Adrenal gland (tissue), 12 donors: Measurements from ENCODE around the gene SEPTIN11. TPM values are rescaled to one million over a fixed set of nuclear protein-coding genes. Genes with fewer than 3 reads are reported as not detected.
"Not testable (repeated sequence)": the region's sequence is repeated elsewhere in the genome, so short reads cannot be mapped to it uniquely, and the experiment has no call there.

ENCODE experiments used
- DNase-seq, 7 donors: peaks; one replicate each; pipeline ENCODE4 v3.0.0-alpha.2; 2019 to 2020
- H3K27ac ChIP-seq, 5 donors: fragments of 200-600 bp; sonication (generic) in 4 of 5; 1 replicate in 3 of 5; 2 replicates in 2 of 5; pipeline versions ENCODE4 v1.5.1 to v1.8.0; 2016 to 2020; ENCODE audit warnings: mild to moderate bottlenecking in 1 of 5
- H3K27me3 ChIP-seq: fragments of 200-600 bp; 2 replicates; pipeline ENCODE4 v1.8.0; 2021
- H3K36me3 ChIP-seq, 2 donors: fragments of 200-600 bp; replicated peaks in 1 of 2; 1 replicate in 1 of 2; 2 replicates in 1 of 2; pipeline versions ENCODE4 v1.5.1 to v1.8.0; 2018 to 2022
- H3K4me1 ChIP-seq, 2 donors: fragments of 200-600 bp; replicated peaks in 1 of 2; 1 replicate in 1 of 2; 2 replicates in 1 of 2; pipeline versions ENCODE4 v1.5.1 to v1.8.0; 2018 to 2021
- H3K4me3 ChIP-seq, 4 donors: fragments of 200-600 bp; sonication (generic) in 3 of 4; one replicate each; pipeline ENCODE4 v1.5.1; 2016 to 2018
- H3K9me3 ChIP-seq, 3 donors: fragments of 200-600 bp; sonication (generic) in 1 of 3; replicated peaks in 1 of 3; 1 replicate in 2 of 3; 2 replicates in 1 of 3; pipeline versions ENCODE4 v1.5.1 to v1.8.0; 2016 to 2021
- CTCF ChIP-seq, 6 experiments: fragments of 450-650 bp in 4 of 6; fragments of 200-600 bp in 2 of 6; sonication (generic) in 1 of 6; IDR thresholded peaks; 1 replicate in 5 of 6; 2 replicates in 1 of 6; pipeline versions ENCODE4 v1.5.1 to v1.8.0; 2016 to 2021; ENCODE audit warnings: antibody characterized with exemption in 6 of 6, mild to moderate bottlenecking in 2 of 6, moderate library complexity in 1 of 6
- POLR2A ChIP-seq, 2 donors: fragments of 450-650 bp; IDR thresholded peaks; one replicate each; pipeline ENCODE4 v1.6.1; 2017; ENCODE audit warnings: antibody characterized with exemption in 2 of 2, mild to moderate bottlenecking in 2 of 2, moderate library complexity in 1 of 2
- WGBS, 4 donors: extraction: QIAGEN DNeasy Blood & Tissue Kit in 2 of 4; methylation state at CpG; one replicate each; pipeline versions ENCODE4 v1.1.5 to v1.1.7; 2013 to 2017; 5-methylcytosine and 5-hydroxymethylcytosine counted together
- intact Hi-C, 2 donors: fragments of 100-400 bp; cut with DNase I; formaldehyde crosslinking; loops; one replicate each; pipeline versions ENCODE4 v1.14.1 to v1.15.0; 2022 to 2023
- polyA plus RNA-seq, 3 donors: library from polyadenylated mRNA; stranded (reverse); fragments of 200-250 nt in 2 of 3; fragments of 350-450 nt in 1 of 3; fragmentation: Illumina TruSeq in 1 of 3; extraction: RNeasy Lipid Tissue Mini Kit (QIAGEN cat#74804) in 1 of 3; gene quantifications; one replicate each; pipeline ENCODE4 v1.2.3, GENCODE V29; 2013 to 2014
- total RNA-seq, 9 donors: library from RNA; depleted of rRNA in 4 of 9; stranded (reverse); fragments of >200 nt in 4 of 9; fragments of 120-200 nt in 1 of 9; fragmentation: NEBNext Ultra II Directional in 1 of 9; extraction: Animal tissue kit (Norgen Biotek cat#: 25700) in 1 of 9; gene quantifications; one replicate each; pipeline versions ENCODE4 v1.1.0 to v1.2.4, GENCODE V29; 2013 to 2023
- donor health status: healthy with polysubstance abuse.
- donor health status: Bipolar disorder and iron deficiency.
- donor health status: DM: yes; HTN: yes; CAD: no.
- donor health status: DM: no; HTN: no; CAD: no.
- donor health status: DM: no; HTN: no; CAD: no.
- donor health status: DM: yes; HTN: yes; CAD: no.

Gene SEPTIN11
- total and polyA plus RNA-seq, 12 donors: 12.5 to 49.1 (median 31.5) TPM

GRCh38 chr4:76963131-76963750 is 13.7 kb downstream of the SEPTIN11 start:
- Histone ChIP-seq H3K36me3 (no peaks in the 10 kb centered on the region), H3K9me3 (no peaks in the 10 kb centered on the region), H3K27ac (no peak overlapping the region), H3K4me3 (no peak overlapping the region), H3K27me3 (no peaks in the 10 kb centered on the region), H3K4me1 (no peaks in the 10 kb centered on the region)
- no peak for TF ChIP-seq CTCF (IDR thresholded peaks at IDR 0.05)
- no peak for TF ChIP-seq POLR2A (IDR thresholded peaks at IDR 0.05)
- no peak for DNase-seq
- 76 to 84% (median 78%) methylated on average over 4 of the region's 4 CpGs for WGBS, 4 donors
- intact Hi-C loops: no loop called here

DNA sequence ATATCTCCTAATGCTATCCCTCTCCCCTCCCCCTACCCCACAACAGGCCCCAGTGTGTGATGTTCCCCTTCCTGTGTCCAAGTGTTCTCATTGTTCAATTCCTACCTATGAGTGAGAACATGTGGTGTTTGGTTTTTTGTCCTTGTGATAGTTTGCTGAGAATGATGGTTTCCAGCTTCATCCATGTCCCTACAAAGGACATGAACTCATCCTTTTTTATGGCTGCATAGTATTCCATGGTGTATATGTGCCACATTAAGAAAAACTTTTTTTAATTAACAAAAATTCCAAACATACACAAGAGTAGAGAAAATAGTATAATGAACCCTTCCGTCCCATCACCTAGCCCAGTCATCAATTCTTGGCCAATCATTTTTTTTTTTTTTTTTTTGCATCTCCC is 14.4 kb downstream of the SEPTIN11 start:
- intact Hi-C loops, H3K27ac ChIP-seq, H3K4me1 ChIP-seq, DNase-seq, H3K9me3 ChIP-seq, H3K4me3 ChIP-seq, H3K36me3 ChIP-seq, H3K27me3 ChIP-seq: not testable (repeated sequence)
- 92 to 100% (median 97%) methylated on average over 1 of the region's 1 CpG for WGBS, 4 donors

GRCh38 chr4:76964769-76965168 is 15.2 kb downstream of the SEPTIN11 start:
- Histone ChIP-seq H3K27me3 (no peaks in the 10 kb centered on the region), H3K4me3 (no peak overlapping the region), H3K4me1 (no peaks in the 10 kb centered on the region), H3K36me3 (no peaks in the 10 kb centered on the region), H3K9me3 (no peaks in the 10 kb centered on the region), H3K27ac (no peak overlapping the region)
- intact Hi-C loops: no loop called here
- TF ChIP-seq POLR2A (IDR thresholded peaks at IDR 0.05) (no peak), CTCF (IDR thresholded peaks at IDR 0.05) (no peak)
- 20 to 65% (median 34%) methylated on average over 1 of the region's 1 CpG for WGBS, 4 donors
- no peak for DNase-seq

- Histone ChIP-seq H3K27ac (no peak overlapping the region), H3K36me3 (no peaks in the 10 kb centered on the region), H3K9me3 (no peaks in the 10 kb centered on the region), H3K4me3 (no peak overlapping the region), H3K4me1 (no peaks in the 10 kb centered on the region), H3K27me3 (no peaks in the 10 kb centered on the region)
- 91 to 96% (median 94%) methylated on average over 2 of the region's 2 CpGs for WGBS, 4 donors
- DNase-seq: no peak
- TF ChIP-seq POLR2A (IDR thresholded peaks at IDR 0.05) (no peak), CTCF (IDR thresholded peaks at IDR 0.05) (no peak)
- intact Hi-C loops: no loop called here
Measured at GRCh38 chr4:76965866-76966579, 16.5 kb downstream of the SEPTIN11 start.

DNA sequence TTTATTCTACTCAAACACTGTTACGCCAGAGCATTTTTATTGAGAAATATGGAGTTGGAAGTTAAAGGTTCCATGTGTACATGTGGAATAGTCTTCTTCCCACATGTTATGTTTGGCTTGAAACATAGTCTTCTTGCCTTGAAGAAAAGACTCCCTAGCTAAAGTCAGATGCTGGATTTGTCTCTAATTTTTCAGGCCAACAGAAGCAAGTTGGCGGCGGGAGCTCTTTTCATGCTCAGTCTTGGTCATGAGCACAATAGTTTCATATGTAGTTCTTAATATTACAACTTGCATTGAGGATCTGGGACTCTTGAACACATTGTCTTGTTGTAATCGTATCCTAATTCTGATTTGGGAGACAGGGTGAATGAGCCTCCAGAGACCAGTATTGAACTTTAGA is 19.4 kb downstream of the SEPTIN11 start:
- intact Hi-C loops: no loop called here
- H3K27ac ChIP-seq: no peak overlapping the region
- no peaks in the 10 kb centered on the region for H3K27me3 ChIP-seq
- no peaks in the 10 kb centered on the region for H3K4me1 ChIP-seq
- WGBS, 4 donors: 83 to 88% (median 86%) methylated on average over 4 of the region's 4 CpGs
- no peak overlapping the region for H3K4me3 ChIP-seq
- no peak for TF ChIP-seq CTCF (IDR thresholded peaks at IDR 0.05)
- TF ChIP-seq POLR2A (IDR thresholded peaks at IDR 0.05): no peak
- DNase-seq: no peak
- no peaks in the 10 kb centered on the region for H3K36me3 ChIP-seq
- no peaks in the 10 kb centered on the region for H3K9me3 ChIP-seq
